NCI-H774 (cell line): ENCODE measurements around the gene ZNF333.
"Not testable (repeated sequence)": the region's sequence is repeated elsewhere in the genome, so short reads cannot be mapped to it uniquely, and the experiment has no call there.

Experiments
- DNase-seq: peaks from one replicate; lab custom pipeline; 2025; lab: John Stamatoyannopoulos, UW

ZNF333 gene

GRCh38 chr19:14699641-14700040, 9.8 kb downstream of the ZNF333 start:
- DNase-seq: no peak

DNA sequence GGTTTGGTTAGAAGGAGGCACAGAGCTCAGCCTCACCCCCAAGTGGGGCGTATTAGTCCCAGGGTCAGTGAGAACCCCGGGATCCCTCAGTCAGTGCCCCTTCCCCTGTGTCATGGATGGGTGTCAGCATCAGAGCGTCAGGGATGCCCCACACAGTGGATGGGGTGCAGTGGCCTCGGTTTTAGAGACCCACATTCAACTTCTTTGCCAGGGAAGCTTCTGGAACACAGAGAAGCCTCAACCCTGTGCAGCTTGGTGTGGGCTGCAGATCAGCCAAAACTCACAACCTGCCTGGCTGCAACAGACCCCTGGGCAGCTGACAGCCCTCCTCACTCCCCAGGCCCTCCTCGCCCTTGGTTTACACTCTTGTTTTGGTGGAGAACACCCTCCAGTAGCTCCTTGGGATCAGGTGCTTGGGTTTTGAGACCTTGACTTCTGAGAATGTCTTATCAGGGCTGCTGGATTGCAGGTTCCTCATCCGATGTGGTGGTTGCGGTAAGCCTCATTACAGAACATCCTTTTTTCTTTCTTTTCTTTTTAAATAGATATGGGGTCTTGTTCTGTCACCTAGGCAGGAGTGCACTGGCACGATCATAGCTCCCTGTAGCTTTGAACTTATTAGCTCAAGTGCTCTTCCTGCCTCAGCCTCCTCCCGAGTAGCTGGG, 11.0 kb downstream of the ZNF333 start:
- no peak for DNase-seq

DNA sequence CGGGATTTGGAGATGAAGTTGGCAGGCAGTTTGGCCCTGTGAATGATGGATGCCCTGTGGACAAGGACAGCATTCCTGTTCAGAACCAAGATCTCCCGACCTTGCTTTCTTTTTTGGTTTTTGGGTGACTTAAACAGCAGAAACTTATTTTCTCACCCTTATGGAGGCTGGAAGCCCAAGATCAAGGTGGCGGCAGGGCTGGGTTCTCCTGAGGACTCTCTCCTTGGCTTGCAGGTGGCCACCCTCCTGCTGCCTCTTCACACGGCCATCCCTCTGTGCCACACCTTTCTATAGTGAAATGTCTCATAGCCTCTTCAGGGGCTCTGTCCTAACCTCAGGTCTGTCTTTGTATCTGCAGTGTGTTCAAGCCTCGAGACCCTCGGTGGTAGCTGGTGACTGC, 14.0 kb downstream of the ZNF333 start:
- no peak for DNase-seq

GRCh38 chr19:14704450-14704849, 14.6 kb downstream of the ZNF333 start:
- DNase-seq: no peak

DNA sequence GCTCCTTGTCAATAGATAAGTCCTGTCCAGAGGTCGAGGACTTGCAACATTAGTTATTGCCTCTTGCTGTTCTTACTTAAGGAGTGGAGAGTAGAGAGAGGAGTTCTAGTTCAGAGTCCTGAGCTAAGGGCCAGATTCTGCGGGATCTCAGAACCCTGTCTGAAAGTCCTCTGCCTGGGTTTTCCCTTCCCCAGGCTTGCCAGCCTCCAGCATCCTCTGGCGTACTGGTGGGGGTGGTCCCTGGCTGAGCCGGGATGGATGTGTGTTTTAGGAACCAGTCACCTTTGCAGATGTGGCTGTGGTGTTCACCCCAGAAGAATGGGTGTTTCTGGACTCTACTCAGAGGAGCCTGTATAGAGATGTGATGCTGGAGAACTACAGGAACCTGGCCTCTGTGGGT, 26.0 kb downstream of the ZNF333 start:
- no peak for DNase-seq

DNA sequence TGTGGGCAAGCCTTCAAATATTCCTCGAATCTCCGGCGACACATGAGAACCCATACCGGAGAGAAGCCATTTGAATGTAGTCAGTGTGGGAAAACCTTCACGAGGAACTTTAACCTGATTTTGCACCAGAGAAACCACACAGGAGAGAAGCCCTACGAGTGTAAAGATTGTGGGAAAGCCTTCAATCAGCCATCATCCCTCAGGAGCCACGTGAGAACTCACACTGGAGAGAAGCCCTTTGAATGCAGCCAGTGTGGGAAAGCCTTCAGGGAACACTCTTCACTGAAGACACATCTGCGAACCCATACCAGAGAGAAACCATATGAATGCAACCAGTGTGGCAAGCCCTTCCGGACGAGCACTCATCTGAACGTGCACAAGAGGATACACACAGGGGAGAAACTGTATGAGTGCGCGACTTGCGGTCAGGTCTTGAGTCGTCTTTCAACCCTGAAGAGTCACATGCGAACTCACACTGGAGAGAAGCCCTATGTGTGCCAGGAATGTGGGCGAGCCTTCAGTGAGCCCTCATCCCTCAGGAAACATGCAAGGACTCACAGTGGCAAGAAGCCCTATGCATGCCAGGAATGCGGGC, 28.8 kb downstream of the ZNF333 start:
- no peak for DNase-seq

- no peak for DNase-seq
Observed at GRCh38 chr19:14719162-14719561, 29.3 kb downstream of the ZNF333 start.

DNA sequence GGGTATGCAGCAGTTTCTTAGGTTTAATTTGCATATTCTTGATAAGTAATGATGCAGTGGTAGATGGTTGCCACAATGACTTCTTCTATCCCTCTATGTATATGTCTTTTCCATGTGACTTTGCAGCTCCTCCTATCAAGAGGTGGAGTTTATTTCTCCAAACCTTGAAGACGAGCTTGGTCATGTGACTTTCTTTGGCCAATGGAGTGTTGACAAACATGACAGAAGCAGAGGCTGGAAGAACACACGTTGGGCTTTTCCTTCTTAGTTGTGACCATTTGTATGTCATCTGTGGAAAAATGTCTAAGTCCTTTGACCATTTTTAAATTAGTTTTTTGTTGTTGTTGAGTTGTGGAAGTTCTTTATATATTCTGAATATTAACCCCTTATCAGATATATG, 32.3 kb downstream of the ZNF333 start:
- no peak for DNase-seq

GRCh38 chr19:14728595-14728994, 38.7 kb downstream of the ZNF333 start:
- DNase-seq: no peak

GRCh38 chr19:14731200-14731599, 41.4 kb downstream of the ZNF333 start:
- no peak for DNase-seq

- DNase-seq: no peak
Observed at GRCh38 chr19:14732510-14732909, 42.7 kb downstream of the ZNF333 start.

GRCh38 chr19:14733574-14733973, 43.7 kb downstream of the ZNF333 start:
- DNase-seq: no peak

- DNase-seq: no peak
Observed at GRCh38 chr19:14735915-14736314, 46.1 kb downstream of the ZNF333 start.

DNA sequence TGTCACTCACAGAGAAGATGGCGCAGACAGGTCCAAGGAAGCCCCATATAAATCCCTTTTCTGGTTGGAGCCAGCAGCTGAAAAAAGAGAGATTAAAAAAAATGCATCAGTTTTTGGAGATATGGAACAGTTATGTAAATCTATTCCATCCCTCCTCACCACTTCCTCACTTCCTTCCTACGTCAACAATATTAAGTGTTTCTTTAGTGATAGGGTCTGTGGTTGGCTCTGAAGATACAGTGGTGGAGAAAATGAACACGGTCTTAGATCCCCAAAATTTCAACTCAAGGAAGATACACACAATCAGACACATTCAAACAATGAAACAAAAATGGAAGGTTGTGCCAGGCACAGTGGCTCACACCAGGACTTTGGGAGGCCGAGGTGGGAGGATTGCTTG, 57.0 kb downstream of the ZNF333 start:
- DNase-seq: no peak

GRCh38 chr19:14748601-14749000, 58.8 kb downstream of the ZNF333 start:
- DNase-seq: no peak

DNA sequence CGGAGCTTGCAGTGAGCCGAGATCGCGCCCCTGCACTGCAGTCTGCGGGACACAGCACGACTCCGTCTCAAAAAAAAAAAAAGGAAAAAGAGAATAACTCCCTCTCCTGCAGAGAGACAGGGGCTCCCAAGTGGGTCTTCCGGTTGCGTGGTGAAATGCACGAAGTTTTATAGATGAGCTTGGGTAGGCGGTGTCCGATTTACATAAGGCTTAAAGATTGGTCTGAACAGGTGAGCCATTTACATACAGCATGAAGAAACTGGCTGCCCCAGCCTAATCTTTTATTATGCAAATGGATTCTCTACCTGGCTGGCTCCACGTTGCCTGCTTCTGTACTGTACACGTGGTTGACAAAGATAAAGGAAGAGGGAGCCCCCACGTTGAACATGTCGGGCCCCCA, 69.0 kb downstream of the ZNF333 start:
- peak; percentile 61 for DNase-seq

- no peak for DNase-seq
Observed at GRCh38 chr19:14761607-14762006, 71.8 kb downstream of the ZNF333 start.

- DNase-seq: no peak
Observed at GRCh38 chr19:14762111-14762510, 72.3 kb downstream of the ZNF333 start.

DNA sequence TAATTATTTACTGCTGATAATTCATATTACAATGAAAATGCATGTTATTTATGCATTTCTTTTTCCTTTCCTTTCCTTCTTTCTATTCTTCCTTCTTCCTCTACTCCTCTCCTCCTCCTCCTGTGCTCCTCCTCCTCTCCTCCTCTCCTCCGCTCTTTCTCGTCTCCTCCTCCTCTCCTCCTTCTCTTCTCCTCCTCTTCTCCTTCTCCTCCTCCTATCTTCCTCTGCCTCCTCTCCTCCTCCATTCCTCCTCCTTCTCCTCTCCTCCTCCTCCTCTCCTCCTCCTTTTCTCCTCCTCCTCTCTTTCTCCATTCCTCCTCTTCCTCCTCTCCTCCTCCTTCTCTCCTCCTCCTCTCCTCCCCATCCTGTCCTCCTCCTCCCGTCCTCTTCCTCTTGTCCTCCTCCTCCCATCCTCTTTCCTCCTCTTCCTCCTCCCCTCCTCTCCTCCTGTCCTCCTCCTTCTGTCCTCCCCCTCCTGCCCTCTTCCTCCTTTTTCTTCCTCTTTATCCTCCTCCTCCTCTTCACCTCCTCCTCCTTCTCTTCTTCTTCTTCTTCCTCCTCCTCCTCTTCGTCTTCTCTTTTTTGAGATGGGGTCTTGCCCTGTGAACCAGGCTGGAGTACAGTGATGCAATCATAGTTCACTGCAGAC, 73.8 kb downstream of the ZNF333 start:
- no peak for DNase-seq

DNA sequence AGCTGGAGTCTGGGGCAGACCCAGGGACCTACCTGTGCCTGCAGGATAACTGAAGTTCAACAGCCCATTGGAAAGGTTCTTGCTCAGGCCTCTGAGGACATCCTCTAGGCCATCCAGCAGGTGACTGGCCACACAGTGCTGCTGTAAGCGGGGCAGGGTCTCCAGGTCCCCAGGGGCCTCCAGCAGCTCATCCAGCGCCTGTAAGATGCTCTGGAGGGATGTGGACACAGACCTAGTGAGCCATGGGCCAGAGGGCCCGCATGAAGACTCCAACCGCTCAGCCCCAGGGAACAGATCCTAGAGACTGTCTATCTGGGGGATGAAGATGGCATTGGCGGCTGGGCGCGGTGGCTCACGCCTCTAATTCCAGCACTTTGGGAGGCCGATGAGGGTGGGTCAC, 74.6 kb downstream of the ZNF333 start:
- no peak for DNase-seq

- not testable (repeated sequence) for DNase-seq
Observed at GRCh38 chr19:14765403-14765802, 75.6 kb downstream of the ZNF333 start.

DNA sequence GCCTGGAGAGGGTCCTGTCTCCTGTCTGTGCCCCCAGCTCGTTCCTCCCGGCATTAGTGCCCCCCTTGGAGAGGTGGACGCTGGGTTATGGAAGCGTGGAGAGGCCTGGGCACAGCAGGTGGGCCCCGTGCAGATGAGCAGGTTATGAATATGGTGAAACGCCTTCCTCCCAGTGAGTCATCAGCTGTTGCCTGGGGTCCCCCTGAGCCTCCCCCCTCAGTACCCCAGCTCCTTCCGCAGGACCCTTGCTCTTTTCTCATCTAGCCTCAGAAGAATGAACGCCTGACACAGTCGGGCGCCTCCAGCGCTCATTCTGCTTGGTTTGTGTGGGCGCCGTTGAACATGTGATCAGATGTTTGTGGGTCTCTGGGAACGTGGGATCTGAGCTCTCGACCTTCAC, 76.0 kb downstream of the ZNF333 start:
- not testable (repeated sequence) for DNase-seq

GRCh38 chr19:14767466-14767971, 77.7 kb downstream of the ZNF333 start:
- no peak for DNase-seq
